ENCODE measurements around the gene C1orf87.

The C1orf87 gene

GRCh38 chr1:59967141-59967697 lies 106.4 kb downstream of the C1orf87 start:
- peak; percentile 24 for DNase-seq (ENCODE audit: insufficient read length, low spot score)
- TF ChIP-seq, protein P1, sequence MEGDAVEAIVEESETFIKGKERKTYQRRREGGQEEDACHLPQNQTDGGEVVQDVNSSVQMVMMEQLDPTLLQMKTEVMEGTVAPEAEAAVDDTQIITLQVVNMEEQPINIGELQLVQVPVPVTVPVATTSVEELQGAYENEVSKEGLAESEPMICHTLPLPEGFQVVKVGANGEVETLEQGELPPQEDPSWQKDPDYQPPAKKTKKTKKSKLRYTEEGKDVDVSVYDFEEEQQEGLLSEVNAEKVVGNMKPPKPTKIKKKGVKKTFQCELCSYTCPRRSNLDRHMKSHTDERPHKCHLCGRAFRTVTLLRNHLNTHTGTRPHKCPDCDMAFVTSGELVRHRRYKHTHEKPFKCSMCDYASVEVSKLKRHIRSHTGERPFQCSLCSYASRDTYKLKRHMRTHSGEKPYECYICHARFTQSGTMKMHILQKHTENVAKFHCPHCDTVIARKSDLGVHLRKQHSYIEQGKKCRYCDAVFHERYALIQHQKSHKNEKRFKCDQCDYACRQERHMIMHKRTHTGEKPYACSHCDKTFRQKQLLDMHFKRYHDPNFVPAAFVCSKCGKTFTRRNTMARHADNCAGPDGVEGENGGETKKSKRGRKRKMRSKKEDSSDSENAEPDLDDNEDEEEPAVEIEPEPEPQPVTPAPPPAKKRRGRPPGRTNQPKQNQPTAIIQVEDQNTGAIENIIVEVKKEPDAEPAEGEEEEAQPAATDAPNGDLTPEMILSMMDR (IDR thresholded peaks at IDR 0.05; ENCODE audit: insufficient read depth, missing control alignments): no peak
- FAIRE-seq: peak; percentile 53

- FAIRE-seq (no peak), DNase-seq (ENCODE audit: insufficient read length, low spot score) (no peak)
- TF ChIP-seq, protein P1 (IDR thresholded peaks at IDR 0.05; ENCODE audit: insufficient read depth, missing control alignments): no peak
These were observed 121.5 kb downstream of the C1orf87 start for GRCh38 chr1:59952065-59952464.

DNA sequence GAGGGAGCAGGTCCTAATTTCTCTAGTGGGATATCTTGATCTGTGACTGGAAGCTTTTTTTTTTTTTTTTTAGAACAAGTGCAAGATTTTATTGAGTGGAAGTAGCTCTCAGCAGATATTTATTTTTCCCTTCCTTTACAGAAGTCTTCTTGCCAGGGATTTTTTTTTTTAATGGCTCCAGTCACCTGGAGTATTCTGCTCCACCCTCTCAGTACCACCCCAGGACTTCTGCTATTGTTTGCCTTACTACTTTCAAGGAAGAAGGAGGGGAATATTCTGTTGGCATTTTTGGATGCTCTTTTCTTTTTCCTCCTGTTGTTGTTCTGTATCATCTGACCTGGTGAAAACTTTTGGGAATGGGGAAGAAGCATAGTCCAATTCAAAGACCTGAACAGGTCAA lies 123.9 kb downstream of the C1orf87 start:
- TF ChIP-seq, protein P1 (IDR thresholded peaks at IDR 0.05; ENCODE audit: insufficient read depth, missing control alignments): no peak
- FAIRE-seq (no peak), DNase-seq (ENCODE audit: insufficient read length, low spot score) (no peak)

DNA sequence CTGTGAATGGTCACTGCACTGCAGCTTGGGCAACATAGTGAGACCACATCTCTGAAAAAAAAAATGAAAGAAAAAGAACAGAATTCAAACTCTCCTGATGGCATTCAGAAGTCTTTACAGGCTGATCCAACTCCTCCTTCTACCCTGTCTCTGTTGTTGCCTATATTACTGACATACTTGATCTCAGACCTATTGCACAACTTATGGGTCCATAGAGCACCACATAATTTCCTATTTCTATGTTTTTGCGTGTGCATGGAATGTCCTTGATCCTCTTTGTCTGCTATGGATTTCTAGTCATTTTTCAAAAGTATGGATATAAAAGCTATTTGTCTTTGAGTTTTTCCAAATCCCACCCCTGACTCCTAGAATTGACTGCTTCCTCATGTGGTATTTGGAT lies 124.6 kb downstream of the C1orf87 start:
- FAIRE-seq (no peak), DNase-seq (ENCODE audit: insufficient read length, low spot score) (no peak)
- TF ChIP-seq, protein P1 (IDR thresholded peaks at IDR 0.05; ENCODE audit: insufficient read depth, missing control alignments): no peak

DNA sequence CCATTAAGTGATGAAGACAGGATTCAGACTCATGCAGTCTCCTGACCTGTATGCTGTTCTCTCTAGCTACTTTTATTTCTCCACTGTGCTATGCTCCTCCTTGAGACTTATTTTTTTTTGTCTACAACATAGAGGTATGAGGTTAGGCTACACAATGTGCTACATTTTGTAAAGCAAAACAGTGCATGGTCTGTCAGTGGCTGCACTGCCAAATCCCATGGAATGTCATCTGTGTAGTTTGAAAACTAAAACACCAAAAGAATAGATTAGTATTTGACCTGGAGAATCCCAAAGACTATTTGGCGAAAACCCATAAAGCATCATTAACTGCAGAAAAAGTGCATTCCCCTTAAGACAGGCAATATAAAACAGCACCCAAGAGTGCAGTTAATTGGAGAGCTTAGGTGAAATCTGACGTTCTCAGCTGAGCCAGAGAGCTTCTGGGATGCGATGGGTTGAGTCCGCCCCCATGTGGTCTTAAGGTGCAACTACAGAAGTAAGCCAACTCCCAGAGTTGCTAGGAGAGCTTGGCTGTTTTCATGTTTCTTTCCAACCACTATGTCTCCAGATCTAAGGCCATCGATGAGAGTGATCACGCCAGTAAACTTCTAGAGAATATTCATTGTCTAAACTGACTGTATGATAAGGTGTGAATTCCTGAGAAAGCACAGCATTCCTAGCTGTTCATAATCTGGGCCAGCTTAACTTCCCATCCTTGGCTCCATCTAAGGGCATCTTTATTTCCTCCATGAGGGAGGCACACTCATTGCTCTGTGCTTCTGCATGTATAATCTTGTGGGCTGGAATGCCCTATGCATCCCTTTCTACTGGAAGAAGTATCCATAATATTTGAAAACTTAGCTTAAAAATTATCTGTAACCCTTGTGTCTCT lies 126.3 kb downstream of the C1orf87 start:
- DNase-seq (ENCODE audit: insufficient read length, low spot score) (no peak), FAIRE-seq (peak; percentile 85)
- TF ChIP-seq, protein P1 (IDR thresholded peaks at IDR 0.05; ENCODE audit: insufficient read depth, missing control alignments): peak; percentile 90

DNA sequence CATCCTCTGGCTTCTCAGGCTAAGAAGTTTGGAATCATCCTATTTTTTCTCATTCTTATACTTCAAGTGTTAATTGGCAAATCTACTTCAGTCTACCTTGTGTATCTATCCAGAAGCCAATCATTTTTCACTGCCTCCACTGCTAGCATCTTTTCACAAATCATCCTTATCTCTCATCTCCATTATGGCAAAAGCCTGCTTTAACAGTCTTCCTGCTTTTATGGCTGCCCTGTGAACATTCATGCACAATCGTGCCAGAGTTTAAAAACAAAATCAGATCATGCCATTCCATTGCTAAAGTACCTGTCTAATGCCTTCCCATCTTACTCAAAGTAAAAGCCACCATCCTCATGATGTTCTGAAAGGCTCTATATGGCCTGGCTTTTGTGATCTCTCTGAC lies 127.8 kb downstream of the C1orf87 start:
- FAIRE-seq (no peak), DNase-seq (ENCODE audit: insufficient read length, low spot score) (no peak)
- TF ChIP-seq, protein P1 (IDR thresholded peaks at IDR 0.05; ENCODE audit: insufficient read depth, missing control alignments): no peak

Measured in D721Med (cell line).